HG03139 (cell line): Measurements from ENCODE around the gene DAB1.

Experiments
- ATAC-seq: cut with Tn5 transposase; IDR thresholded peaks from one replicate; pipeline ENCODE4 v1.9.1; 2021; ENCODE audit not compliant: unreplicated experiment

DAB1 gene

DNA sequence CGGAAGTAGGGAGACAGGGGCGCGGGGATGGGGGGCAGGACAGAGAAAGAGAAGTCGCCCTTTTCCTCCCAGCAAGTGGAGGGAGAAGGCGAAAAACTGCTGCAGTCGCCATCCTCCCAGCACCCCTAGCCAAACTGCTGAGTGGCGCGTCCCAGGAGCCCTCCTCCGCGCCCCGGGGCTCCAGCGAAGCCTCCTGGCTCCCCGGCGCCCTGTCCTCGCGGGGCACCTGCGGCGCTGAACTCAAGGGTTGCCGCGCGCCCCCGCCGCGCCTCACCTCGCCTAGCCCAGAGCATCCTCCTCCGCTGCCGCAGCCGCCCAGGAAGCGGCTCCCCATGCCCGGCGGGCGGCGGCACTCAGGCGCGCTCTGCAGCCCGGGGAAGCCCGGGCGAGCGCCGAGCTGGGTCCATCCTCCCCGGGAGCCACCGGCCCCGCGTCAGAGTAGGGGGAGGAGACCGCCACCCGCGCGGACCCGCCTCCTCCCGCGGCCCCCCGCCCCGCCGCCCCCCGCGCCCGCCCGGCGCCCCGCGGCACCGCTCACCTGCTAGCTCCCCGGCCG, at the start of gene DAB1:
Gene DAB1, minus strand, starts transcription at position 405 of the 556 bp plus-strand sequence. CDS start 133,030 bp downstream, outside the sequence.
- ATAC-seq: no peak

DNA sequence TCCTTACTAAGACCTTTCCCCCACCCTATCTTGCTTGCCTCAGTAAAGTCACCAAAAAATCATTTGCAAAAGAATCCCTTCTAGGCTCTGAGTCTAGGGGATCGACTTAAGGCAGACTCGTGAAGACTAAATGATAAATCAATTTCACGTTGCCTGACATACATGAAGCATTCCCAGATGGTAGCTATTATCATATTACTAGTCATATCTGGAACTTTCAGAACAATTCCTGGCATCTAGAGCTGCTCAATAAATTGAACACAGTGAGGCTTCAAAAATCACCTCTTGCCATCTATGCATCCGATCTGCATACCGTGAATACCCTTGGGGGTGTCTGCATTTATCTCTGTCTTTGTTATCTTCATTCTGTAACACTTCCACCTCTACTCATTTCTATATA, 49.6 kb upstream of the DAB1 start:
- ATAC-seq: no peak

DNA sequence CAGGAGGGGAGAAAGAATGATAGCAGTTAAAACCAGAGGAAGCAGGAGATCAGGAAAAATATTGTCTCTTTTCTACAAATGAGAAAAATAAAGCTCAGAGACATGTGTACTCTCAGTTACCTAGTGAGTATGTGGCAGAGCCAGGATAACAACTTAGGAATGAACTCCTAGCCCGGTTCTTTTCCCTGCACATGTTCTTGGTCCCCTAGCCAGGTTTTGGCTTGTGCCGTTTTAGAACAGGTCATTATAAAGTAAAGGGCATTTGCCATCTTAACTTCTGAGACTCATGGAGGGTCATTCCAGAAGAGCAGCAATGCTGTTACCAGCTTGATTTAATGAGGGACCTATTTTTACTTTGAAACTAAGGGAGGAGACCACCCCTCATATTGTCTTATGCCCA, 48.1 kb upstream of the DAB1 start:
- ATAC-seq: no peak

DNA sequence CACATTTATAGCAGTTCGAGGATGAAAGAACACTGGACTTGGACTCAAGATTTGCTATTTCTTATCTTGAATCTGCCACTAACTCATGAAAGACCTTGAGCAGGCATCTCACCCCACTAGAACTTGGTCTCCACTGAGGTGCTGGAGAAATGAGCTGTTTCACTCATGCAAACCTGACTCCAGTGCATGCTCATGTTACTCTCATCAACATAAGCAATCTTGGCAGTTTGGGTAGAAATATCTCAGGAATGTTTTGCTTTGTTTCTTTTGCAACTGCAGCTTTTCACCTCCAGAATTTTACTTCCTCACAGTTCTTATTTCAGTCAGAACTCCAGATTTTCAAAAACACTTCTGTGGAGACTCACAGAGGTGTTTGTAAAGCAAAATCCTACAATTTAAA, 46.2 kb upstream of the DAB1 start:
- ATAC-seq: no peak

DNA sequence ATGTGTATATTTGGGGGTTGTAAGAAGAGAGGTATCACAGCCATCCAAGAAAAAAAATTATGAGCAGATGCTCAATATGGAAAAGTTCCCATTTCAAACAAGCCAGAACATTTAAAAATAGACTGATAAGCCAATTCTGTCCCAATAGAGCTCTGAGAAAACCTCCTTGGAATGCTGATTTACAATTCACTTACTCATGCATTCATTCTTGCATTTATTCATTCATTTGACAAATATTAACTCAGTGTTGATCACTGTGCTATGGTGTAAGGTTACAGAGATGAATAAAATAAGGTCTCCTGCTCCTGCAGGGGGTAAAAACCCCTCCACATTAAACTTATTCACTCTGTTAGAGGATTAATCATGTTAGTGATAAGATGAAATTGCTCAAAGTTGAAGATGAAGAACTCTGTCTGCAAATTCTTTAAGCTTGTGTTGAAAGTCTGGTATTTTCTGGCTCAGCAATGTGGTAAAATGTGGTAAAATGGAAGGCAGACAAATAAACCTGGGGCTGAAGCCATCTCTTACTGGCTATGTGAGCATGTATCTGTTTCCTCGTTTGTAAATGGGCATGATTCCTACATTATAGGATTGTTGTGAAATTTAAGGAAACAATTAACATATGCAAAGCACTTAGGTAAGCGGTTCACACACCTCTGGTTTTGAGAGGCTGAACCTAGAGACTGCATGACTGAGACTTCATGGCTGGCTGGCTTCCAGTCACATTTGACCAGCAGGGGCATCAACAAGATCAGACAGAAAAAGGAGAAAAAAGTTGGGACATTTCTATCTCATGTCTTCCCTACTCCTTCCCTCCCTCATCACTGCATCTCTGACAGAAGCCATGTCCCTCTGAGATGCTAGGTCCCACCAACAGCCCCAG, 45.0 kb upstream of the DAB1 start:
- ATAC-seq: no peak

DNA sequence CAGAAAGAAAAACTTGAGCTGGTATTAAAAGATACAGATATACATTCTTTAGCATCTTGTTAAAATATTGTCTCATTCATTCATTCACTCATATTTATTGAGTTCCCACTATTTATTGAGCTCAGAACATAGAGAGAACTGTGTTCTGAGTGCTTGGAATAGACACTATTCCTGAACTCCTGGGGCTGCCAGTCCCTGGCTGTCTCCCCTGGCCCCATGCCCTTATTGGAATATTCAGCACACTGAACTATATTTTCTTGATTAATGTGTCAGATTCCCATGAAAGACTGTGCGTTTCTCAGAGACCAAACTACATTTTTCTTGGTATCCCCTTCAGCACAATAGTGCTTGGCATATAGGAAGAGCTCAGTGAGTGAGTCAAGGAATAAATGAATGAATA, 44.0 kb upstream of the DAB1 start:
- ATAC-seq: no peak

DNA sequence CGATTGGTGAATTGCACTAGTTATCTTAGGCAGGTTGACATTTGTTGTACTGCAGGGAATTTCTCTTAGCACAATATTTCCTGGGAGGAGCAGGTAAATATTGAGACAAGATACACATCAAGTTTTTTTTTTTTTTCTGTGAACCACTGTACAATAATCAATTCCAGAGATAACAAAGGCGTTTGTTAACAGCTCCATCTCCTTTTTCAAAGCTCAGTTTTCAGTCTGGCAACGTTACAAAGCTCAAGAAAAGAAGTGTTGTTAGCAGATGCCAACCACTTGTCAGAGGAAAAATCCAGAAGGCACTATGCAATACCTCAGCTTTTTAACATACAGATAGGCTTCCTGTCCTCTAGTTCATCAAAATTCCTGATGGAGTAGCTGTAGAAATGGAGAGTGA, 40.9 kb upstream of the DAB1 start:
- no peak for ATAC-seq

DNA sequence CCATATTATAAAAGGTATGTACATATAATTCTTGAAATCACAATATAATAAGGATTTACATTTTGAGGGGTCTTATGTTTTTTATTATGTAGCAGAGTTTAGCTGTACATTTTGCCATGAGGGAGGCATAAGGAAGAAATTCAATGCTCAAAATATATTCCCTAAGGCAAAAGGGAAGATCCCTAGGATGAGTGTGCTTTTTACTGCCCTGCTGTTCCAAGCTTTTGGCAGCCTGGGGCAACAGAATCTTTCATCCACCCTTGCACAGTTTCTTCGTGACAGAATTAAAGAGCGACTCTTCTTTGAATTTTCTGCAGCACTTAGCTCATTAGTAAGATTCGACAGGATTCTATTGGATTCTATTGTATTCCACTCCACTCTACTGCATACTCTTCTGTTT, 39.5 kb upstream of the DAB1 start:
- ATAC-seq: no peak

DNA sequence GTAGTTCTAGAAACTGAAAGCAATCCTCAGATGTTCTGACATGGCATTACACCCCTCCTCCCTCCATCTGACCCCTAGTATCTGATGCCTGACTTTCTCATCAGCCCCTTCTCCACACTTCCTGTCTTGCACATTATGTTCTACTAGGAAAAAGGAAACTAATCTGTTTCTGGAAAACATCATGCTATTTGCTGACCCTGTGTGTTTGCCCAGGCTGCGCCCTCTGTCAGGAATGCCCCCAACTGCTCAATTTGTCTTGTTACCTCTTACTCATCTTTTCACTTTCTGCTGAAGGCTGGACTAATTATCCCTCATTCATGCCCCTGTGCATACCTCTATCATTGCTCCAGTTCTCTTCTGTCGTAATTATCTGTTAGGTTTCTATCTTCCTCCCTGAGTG, 37.5 kb upstream of the DAB1 start:
- no peak for ATAC-seq

DNA sequence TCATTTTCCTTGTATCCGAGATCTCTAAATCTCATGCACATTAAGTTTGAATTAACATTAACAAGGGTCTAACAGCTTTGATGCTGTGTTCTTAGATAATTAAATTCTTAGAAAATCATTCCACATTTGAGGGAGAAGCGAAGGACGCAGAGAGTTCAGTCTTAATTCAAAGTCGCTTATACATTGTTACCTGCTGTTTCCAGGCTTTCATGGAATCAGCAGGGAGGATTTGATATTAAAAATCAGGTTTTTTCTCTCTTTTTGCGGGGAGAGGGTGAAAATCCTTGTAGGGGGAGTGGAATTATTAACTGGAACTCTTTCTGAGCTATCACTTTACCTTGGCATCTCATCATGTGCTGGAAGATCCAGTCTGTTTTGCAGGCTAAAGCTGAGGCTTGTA, 27.7 kb upstream of the DAB1 start:
- no peak for ATAC-seq

DNA sequence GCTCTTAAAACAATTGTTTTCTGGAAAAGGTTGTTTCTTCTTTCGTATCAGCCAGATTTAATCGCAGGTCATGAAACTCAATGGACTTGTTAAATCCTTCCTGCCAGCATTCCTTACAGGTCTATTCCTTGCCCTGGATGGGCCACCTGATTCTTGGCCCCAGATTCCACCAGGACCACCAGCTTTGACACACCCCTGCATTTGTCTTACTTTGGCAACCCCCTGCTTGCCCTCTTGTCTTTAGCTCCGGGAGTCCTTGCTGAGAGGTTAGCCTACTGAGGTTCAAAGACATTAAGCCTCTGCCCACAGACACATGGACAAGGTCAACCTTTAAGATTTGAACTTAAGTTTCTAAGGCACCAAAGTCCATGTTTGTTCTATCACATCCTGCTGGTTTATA, 27.1 kb upstream of the DAB1 start:
- ATAC-seq: no peak

DNA sequence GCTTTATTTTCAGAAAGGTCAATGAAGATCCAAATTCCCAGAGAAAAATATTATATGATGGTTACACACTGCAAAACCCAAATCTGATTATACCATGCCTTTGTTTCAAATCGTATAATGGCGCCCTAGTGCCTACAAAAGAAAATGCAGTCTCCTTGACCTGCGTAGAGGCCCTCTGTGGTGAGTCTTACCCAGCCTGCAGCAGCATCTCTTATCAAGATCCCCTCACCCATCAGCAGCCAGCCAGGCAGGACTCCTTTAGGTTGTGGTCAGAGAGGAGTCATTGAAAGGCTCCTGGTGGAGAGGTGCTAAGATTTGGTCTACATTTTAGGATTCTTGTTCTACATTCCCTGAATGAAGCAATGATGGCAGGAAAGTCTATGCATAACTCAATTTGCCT, 23.7 kb upstream of the DAB1 start:
- ATAC-seq: no peak

DNA sequence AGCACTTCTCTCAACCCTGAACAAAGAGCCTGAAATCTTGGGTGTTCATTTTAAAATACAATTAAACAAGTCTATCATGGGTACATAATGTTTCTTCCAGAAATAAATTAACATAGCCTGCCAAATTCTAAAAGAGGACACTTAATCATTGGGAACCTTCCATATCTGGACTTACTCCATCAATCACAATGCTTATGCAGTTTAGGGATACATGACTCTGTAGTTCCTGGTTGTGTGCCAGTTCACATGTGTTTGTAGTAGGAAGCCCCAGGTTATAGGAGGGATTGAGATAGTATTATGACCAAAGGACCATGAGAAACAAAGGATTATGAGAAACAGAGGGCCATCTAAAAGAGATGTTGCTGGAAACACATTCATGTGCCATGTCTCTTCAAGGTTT, 19.1 kb upstream of the DAB1 start:
- ATAC-seq: no peak

DNA sequence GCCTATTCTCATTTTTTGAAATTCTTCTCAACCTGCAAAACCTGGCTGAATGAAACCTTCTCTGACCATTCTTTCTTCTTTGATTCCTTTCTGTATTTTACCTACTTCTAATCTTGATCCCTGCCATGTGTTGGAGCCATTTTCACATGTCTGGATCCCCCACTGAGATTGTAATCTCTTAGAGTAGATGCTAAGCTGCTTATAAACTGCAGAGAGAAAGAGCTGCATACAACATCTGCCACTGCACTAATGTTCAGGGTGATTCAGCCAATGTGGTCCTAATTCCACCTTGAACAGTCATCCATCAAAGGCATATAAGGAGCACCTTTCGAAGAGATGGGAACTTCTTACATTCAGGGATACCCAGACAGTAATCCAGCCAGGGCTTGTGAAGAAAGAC, 16.2 kb upstream of the DAB1 start:
- ATAC-seq: no peak

DNA sequence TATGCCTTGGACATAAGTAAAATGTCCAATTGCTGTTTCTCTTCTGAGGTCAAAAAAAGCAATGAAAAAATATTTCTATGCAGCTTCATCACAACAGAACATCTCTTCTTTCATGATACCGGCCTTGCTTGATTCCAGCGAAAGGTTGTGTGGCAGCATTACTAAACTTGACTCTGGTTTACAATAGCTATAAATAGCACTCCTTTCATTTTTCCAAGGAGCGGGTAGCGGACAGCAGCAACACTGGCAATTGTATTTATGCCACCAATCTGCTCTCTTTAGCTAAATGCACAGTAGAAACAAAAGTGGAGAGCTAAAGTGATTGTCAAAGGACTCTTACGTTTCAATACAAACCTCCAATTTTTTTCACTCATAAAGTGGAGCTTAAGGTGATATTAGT, 7.5 kb upstream of the DAB1 start:
- no peak for ATAC-seq

DNA sequence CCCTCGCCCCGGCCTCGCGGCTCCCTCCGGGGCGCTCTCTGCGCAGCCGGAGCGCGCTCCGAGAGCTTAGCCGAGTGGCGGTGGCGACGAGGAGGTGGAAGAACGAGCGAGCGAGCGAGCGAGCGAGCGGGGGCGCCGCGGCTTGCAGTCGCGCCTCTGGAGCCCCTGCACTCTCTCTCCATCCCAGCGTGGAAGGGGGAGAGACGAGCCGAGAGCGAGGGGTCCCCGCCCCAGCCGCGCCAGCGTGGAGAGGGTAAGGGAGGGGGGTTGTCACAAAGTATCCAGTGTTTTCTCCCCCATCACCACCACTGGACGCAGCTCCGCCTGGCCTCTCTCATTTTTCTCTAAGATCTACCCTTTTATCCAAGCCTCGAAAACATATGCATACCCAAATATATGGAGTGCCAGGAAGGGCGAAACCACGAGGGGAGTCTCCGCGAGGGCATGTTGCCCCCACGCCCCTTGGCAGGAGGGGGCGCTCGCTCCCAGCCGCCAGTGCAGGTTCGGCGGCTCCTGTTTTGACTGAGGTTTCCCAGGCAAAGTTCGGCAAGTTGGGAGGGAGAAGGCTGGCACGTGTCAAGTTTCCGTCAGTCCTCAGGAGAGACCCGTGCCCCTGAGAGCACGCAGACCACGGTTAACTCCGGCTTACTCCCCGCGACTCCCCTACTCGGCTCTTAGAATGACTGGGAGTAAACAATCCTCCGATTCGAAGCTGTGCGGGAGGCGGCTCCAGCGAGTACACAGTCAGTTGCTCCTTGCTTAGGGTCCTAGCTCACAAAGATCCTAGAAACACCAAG, 569 bp upstream of the DAB1 start:
- ATAC-seq: no peak

DNA sequence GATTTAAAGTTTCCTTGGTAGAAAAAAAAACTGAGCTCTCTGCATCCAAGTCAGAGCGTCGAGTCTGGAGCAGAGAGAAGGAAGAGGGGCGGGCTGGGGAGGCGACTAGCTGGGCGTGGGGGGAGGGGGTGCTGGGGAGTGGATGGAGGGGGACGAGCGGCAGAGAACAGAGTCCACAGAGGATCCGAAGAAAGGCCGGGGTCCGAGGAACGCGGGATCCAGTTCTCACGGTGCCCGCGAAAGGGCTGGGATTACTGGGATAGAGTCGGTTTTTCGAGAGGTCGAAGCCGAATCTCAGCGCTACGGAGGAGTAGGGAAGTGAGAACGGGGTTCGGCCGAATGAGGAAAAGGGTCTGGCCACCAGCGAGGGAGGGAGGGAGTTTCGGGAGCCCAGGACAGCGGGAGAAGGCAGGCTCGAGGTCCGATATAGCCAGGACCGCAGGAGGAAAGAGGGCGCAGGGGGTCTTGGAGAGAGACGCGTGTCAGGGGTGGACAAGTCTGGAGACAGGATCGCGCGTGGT, 665 bp downstream of the DAB1 start:
- no peak for ATAC-seq

DNA sequence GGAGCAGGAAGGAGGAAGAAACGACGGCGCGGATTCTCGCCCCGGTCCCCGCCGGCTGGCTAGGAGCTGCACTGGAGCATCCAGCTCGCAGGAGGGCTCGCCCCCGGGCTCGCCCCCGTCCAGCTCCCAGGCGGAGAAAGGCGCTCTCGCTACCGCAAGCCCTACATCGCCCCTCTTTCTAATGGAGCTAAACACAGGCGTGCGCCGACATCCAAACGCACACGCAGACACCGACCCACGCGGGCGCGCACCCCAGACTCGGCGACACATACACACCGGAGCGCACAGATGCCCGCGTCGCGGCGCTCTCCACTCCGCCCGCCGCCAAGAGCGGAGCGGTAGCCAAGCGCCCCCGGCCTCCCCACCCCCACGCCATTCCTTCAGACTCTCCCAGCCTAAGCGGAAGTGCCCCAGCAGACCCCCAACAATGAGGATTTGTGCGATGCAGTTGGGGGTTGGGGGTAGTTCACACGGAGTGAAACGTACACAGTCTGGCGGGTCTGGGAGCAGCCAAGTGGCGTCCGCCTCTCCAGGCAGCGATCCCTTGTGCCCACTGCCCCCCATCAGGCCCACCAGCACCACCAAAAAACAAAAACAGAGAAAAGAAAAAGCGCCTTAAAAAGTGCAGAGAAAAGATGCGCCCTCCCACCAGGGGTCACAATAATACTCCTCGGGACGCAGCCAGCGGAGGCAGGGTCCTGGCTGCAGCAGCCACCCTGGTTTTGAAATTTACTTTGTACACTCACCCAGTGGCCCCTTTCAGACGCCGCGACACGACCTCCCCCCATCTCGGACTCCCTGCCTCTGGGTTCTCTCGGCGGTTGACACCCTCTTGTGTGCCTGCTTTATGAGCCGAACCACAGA, 1.4 kb downstream of the DAB1 start:
- ATAC-seq: no peak

DNA sequence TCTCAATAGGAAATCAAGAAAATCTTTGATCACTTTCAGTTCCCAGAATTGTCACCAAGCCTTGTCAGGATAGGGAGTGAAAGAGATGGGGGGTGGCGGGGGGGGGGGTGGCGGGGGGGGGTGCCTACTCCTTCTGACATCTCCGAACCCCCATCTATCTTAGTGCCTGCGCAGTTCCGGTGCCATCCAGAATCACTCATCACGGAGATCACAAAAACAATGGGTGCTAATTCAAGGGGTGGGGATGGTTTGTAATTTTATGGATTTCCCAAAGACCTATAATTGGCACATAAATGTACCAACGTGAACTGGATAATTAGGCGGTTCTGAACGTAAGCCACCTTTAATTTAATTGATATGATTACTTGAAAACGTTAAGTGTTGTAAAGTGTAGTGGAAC, 2.1 kb downstream of the DAB1 start:
- ATAC-seq: no peak

DNA sequence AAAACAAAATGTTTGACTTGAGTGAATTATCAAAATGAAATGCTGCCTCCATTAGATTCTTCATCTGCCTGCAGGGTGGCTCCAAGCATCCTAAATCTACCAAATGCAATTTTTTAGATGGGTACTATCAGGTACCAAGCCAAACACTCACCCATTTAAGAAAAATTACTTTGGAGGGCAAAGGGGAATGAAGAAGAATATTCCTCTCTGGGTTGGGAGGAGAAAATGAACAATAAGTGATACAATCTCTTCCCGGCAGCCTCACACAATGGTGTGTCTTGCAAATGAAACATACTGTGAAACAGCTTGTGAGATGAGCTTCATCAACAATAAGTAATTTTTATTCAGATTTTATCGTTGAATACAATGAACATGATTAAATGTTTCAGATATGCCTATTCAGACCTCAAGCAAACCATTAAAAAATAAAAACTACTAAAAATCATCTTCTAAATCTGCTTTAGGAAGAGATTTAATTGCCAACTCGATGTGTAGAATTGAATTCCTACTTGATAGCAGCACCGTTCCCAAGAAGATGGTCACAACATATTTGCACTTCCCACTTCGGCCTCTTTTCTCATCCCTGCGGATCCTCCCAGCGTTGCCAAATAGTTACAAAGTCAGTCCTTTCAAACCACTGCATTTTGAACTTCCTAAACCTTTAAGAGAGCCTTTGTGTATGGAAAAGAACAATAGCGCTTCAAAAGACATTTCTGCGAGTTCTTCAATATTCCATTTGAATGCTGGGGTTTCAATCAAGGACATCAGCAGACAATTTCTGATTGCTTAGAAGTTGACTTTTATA, 2.7 kb downstream of the DAB1 start:
- no peak for ATAC-seq
